Kidney epithelial cell (primary cell): ENCODE measurements around the gene INKA1. TPM values are rescaled to one million over a fixed set of nuclear protein-coding genes. Genes with fewer than 3 reads are reported as not detected.

ENCODE experiments used
- DNase-seq: peaks from one replicate; pipeline ENCODE4 v3.0.0-alpha.2; 2010; ENCODE audit warnings: low read depth
- H3K27me3 ChIP-seq: 2 replicates; pipeline ENCODE4 v1.6.0; 2011; ENCODE audit warnings: low read length; ENCODE audit not compliant: control insufficient read depth, insufficient read depth
- H3K36me3 ChIP-seq: 2 replicates; pipeline ENCODE4 v1.5.1; 2011; ENCODE audit warnings: low read length; ENCODE audit not compliant: control insufficient read depth, insufficient read depth
- H3K4me3 ChIP-seq: 2 replicates; pipeline ENCODE4 v1.5.1; 2011; ENCODE audit warnings: low read depth, mild to moderate bottlenecking, control low read depth, low read length
- CTCF ChIP-seq: IDR thresholded peaks from 2 replicates; pipeline ENCODE4 v1.5.1; 2011; ENCODE audit warnings: mild to moderate bottlenecking, moderate library complexity, low read length, control low read depth, inconsistent platforms; ENCODE audit not compliant: insufficient read depth, poor library complexity, severe bottlenecking
- total RNA-seq: library from RNA; depleted of rRNA; stranded (reverse); fragments of >200 nt; gene quantifications from 2 replicates; pipeline ENCODE4 v1.2.3, GENCODE V29; 2015

The INKA1 gene
- total RNA-seq, 1 donor from 2014 or later: not detected

GRCh38 chr3:49791571-49791970 is 11.5 kb upstream of the INKA1 start:
- H3K4me3 ChIP-seq: no peak overlapping the region
- no peaks in the 10 kb centered on the region for H3K36me3 ChIP-seq
- H3K27me3 ChIP-seq: no peaks in the 10 kb centered on the region
- no peak for TF ChIP-seq CTCF
- DNase-seq: no peak

GRCh38 chr3:49792371-49793150 is 10.5 kb upstream of the INKA1 start:
- H3K36me3 ChIP-seq: no peaks in the 10 kb centered on the region
- no peak overlapping the region for H3K4me3 ChIP-seq
- DNase-seq: no peak
- no peak for TF ChIP-seq CTCF
- H3K27me3 ChIP-seq: no peaks in the 10 kb centered on the region

- DNase-seq: no peak
- Histone ChIP-seq H3K36me3 (no peaks in the 10 kb centered on the region), H3K4me3 (no peak overlapping the region), H3K27me3 (no peaks in the 10 kb centered on the region)
- TF ChIP-seq CTCF: no peak
These were observed 9.5 kb upstream of the INKA1 start for GRCh38 chr3:49793486-49794085.

GRCh38 chr3:49794431-49794830 is 8.6 kb upstream of the INKA1 start:
- Histone ChIP-seq H3K27me3 (no peaks in the 10 kb centered on the region), H3K4me3 (no peak overlapping the region), H3K36me3 (no peaks in the 10 kb centered on the region)
- no peak for DNase-seq
- TF ChIP-seq CTCF: no peak

- Histone ChIP-seq H3K27me3 (no peaks in the 10 kb centered on the region), H3K36me3 (no peaks in the 10 kb centered on the region), H3K4me3 (no peak overlapping the region)
- no peak for DNase-seq
- no peak for TF ChIP-seq CTCF
These were observed 7.8 kb upstream of the INKA1 start for GRCh38 chr3:49794926-49795905.
